GM12873 (cell line): ENCODE results near the gene SFR1.

ENCODE experiments used
- TF ChIP-seq, protein P1 (sequence below): IDR thresholded peaks from 2 replicates; pipeline ENCODE4 v1.5.1; 2012; ENCODE audit warnings: low read depth, mild to moderate bottlenecking, moderate library complexity, low read length, control low read depth; ENCODE audit not compliant: insufficient read depth; ENCODE audit errors: missing control alignments

SFR1 gene

DNA sequence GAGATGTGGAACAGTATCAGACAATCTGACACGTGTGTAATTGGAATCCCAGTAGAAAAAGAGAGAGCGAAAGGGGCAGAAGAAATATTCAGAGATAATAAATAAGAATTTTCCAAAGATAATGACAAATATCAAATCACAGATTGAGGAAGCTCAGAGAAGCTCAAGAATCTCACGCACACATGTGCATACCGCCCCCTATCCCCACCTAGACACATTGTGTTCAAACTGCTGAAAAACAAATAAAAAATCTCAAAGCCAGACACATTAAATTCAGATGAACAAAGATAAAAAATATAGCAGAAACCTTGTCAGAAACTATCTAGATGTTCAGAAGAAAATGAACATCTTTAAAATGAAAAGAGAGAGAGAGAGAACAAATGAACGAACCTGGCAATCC is 17.2 kb downstream of the SFR1 start:
- TF ChIP-seq, protein P1, sequence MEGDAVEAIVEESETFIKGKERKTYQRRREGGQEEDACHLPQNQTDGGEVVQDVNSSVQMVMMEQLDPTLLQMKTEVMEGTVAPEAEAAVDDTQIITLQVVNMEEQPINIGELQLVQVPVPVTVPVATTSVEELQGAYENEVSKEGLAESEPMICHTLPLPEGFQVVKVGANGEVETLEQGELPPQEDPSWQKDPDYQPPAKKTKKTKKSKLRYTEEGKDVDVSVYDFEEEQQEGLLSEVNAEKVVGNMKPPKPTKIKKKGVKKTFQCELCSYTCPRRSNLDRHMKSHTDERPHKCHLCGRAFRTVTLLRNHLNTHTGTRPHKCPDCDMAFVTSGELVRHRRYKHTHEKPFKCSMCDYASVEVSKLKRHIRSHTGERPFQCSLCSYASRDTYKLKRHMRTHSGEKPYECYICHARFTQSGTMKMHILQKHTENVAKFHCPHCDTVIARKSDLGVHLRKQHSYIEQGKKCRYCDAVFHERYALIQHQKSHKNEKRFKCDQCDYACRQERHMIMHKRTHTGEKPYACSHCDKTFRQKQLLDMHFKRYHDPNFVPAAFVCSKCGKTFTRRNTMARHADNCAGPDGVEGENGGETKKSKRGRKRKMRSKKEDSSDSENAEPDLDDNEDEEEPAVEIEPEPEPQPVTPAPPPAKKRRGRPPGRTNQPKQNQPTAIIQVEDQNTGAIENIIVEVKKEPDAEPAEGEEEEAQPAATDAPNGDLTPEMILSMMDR: peak; percentile 36

DNA sequence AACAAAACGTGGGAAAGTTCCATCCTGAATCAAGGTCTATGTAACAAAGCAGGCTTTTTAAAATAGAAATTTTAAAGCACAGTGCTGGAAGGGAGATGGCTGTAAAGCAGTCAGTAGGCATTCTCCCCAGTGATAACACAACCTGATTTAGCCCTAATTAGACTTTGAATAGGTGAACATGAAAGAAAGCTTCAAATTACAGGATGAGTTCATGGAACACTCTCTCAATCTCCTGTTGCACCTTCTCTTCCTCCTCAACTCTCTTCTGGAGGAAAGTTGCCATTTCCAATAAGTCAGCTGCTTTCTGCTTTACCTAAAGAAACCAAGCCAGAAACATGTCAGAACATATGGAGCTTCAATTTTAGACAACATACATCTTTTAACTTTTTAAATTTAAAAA is 20.1 kb downstream of the SFR1 start:
- TF ChIP-seq, protein P1: no peak

DNA sequence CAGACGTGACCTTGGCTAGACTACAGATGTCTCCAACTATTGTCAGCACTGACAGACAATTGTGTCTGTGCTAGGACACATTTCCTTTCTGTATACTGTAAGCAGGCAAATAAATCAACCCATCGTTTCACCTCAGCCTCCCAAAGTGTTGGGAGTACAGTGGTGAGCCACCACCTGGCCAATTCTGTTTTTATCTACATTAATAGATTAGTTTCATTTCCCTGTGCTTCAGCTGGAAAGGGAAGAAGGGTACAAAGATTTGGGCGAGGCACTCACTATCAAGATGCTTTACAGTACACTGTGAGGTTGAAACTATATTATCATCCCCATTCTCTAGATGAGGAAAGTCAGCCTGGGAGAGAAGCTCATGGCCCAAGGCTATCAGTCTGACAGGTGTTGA is 21.9 kb downstream of the SFR1 start:
- TF ChIP-seq, protein P1: no peak

DNA sequence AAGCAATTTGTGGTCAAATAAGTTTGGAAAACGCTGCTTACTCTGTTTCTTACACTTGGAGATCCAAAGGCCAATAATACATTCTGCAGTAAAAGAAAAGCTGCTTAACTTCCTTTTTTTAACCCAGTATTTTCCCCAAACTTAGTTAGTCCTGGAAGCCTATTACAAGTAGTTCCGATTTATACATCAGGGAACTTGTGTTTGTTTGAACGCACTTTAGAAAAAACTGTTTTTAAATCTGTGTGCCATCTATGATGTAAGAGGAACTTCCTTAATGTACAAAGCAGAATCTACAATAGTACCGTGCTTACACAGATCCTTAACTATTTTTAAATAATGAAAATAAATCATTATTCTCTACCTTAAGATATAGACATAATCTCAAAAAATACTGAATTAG is 23.0 kb downstream of the SFR1 start:
- TF ChIP-seq, protein P1: no peak

DNA sequence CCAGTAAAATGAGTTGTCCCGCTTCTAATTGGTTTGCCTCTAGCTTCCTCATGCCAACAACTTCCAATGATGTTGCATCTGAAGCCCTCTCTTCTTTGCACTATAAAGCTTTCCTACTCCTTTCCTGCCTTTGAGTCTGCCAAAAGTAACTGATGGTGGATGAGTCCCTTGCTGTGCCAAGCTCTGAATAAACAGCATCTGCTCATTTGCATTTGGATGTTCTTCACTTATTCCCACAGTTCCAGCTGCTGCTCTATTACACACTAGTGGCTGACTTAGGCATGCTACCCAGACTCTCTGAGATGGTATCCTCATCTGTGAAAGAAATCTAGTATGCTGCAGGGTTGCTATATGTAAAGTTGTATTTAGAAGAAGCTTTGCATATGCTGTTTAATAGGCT is 24.9 kb downstream of the SFR1 start:
- TF ChIP-seq, protein P1: no peak

DNA sequence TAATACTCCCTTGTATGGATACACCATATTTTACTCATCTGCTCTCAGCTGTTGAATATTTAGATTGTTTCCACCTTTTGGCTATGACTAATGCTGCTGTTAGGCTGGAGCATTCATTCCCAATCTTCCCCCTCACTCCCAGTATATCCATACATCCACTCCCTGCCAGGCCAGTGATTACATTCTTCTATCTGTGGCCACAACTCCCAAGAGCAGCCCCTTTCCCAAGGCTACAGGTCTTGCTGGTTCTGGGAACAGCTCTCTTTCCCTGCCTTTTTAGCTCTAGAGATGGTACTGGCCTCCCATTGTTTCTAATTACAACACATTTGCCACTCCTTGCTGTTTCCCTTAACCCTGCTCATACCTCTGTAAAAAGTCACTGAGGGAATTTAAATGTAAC is 28.2 kb downstream of the SFR1 start:
- TF ChIP-seq, protein P1: no peak

DNA sequence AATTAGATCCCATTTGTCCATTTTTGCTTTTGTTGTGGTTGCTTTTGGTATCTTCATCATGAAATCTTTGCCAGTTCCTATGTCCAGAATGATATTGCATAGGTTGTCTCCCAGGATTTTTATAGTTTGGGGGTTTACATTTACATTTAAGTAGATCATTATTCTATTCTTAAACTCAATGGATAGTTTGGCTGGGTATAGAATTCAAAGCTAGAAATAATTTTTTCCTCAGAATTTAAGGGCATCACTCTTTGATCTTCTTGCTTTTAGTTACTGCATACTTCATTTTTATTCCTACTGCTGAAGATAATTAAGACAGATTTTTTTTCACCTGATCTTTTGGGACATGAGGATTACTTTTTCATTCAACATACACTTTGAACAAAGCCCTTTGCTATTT is 29.8 kb downstream of the SFR1 start:
- TF ChIP-seq, protein P1: no peak

DNA sequence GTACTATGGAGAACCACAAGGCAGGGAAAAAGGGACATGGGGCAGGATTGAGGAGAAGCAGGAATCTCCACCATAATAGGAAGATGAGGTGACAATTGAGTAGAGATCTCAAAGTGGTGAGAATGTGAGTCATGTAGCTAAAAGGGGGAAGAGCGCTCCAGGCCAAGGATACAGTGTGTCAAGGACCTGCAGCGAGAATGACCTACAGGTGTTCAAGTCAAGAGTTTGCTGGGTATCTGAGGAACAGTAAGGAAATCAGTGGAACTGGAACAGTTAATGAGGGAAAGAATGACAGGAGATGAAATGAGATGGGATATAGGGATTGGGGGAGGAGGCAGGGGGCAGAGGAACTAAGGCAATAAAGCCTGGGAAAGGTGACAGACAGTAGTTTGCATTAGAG is 33.6 kb downstream of the SFR1 start:
- TF ChIP-seq, protein P1: no peak
